ENCODE measurements around the gene BBS9. TPM values are rescaled to one million over a fixed set of nuclear protein-coding genes. Genes with fewer than 3 reads are reported as not detected.

Gene BBS9
- total and polyA plus RNA-seq, 2 donors = 6.9 to 12.1 TPM

DNA sequence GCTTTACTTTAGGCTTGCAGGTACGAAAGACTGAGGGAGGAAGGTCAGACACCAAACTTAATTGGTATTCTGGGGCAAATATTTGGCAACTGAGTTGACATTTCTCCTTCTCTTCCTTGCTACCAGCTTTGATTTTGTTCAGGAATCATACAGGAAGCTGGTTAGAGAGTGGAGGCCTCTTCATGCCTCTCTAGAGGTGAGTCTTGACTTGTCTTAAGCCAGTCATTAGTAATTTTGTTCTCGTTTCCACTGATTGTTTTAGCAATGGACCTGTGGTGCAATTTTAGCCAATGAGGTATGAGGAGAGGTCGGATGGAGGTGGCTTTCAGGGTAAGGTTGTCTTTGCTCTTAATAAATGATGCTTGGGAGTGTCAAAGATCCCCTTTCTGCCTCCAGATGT, 17.8 kb upstream of the BBS9 start:
- DNase-seq (ENCODE audit: low read depth in 6 of 9, low spot score in 9 of 9) = no peak
- no peak overlapping the region for H3K27ac ChIP-seq (ENCODE audit: low read depth in 1 of 2, low read length in 1 of 2)
- no peaks in the 10 kb centered on the region for H3K9me3 ChIP-seq (ENCODE audit: control insufficient read depth in 2 of 2, insufficient read depth in 1 of 2, low read length in 1 of 2)
- peaks cover 13 to 22% of the 10 kb centered on the region in 2 donors for H3K4me1 ChIP-seq (ENCODE audit: control insufficient read depth in 2 of 2, insufficient read depth in 2 of 2, low read length in 2 of 2)
- H3K27me3 ChIP-seq (ENCODE audit: control insufficient read depth in 2 of 2, insufficient read depth in 1 of 2, low read length in 1 of 2) = peaks cover 3 to 22% of the 10 kb centered on the region in 2 donors
- WGBS = 90% methylated on average over 3 of the region's 3 CpGs
- H3K4me3 ChIP-seq (ENCODE audit: low read length in 2 of 2) = no peak overlapping the region
- no peaks in the 10 kb centered on the region for H3K36me3 ChIP-seq (ENCODE audit: control insufficient read depth in 2 of 2, insufficient read depth in 2 of 2, low read length in 1 of 2)

- H3K4me3 ChIP-seq (ENCODE audit: low read length in 2 of 2) = no peak overlapping the region
- H3K27ac ChIP-seq (ENCODE audit: low read depth in 1 of 2, low read length in 1 of 2) = no peak overlapping the region
- DNase-seq (ENCODE audit: low read depth in 6 of 9, low spot score in 9 of 9) = no peak
- peaks cover 3 to 20% of the 10 kb centered on the region in 2 donors for H3K27me3 ChIP-seq (ENCODE audit: control insufficient read depth in 2 of 2, insufficient read depth in 1 of 2, low read length in 1 of 2)
- H3K9me3 ChIP-seq (ENCODE audit: control insufficient read depth in 2 of 2, insufficient read depth in 1 of 2, low read length in 1 of 2) = no peaks in the 10 kb centered on the region
- no peaks in the 10 kb centered on the region for H3K36me3 ChIP-seq (ENCODE audit: control insufficient read depth in 2 of 2, insufficient read depth in 2 of 2, low read length in 1 of 2)
- H3K4me1 ChIP-seq (ENCODE audit: control insufficient read depth in 2 of 2, insufficient read depth in 2 of 2, low read length in 2 of 2) = peaks cover 0 to under 1% of the 10 kb centered on the region in 2 donors
Measured at GRCh38 chr7:33114976-33115375, 14.4 kb upstream of the BBS9 start.

DNA sequence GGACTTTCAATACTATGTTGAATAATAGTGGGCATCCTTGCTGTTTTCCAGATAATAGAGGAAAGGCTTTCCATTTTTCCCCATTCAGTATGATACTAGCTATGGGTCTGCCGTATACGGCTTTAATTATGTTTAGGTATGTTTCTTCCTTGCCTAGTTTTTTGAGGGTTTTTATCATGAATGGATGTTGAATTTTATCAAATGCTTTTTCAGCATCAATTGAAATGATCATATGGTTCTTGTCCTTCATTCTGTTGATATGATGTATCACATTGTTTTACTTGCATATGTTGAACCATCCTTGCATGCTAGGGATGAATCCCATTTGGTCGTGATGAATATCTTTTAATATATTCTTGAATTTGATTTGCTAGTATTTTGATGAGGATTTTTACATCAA, 11.0 kb upstream of the BBS9 start:
- WGBS = 96% methylated on average over 3 of the region's 3 CpGs
- H3K27ac ChIP-seq (ENCODE audit: low read depth in 1 of 2, low read length in 1 of 2) = no peak overlapping the region

DNA sequence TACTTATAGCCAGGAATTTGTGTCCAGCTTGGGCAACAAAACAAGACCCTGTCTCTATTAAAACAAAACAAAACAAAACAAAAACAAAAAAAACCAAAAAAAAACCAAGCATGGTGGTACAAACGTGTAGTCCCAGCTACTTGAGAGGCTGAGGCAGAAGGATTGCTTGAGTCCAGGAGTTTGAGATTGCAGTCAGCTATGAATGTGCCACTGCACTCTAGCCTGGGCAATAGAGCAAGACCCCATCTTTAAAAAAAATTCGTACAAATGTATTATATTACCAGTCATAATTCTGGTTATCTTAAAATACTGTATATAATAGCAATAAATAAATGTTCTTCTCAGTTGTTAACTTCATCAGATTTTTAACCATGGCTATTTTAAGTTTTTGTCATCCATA, 2.3 kb upstream of the BBS9 start:
- Histone ChIP-seq H3K4me1 (ENCODE audit: control insufficient read depth in 2 of 2, insufficient read depth in 2 of 2, low read length in 2 of 2) (peaks cover 0 to 6% of the 10 kb centered on the region in 2 donors), H3K36me3 (ENCODE audit: control insufficient read depth in 2 of 2, insufficient read depth in 2 of 2, low read length in 1 of 2) (no peaks in the 10 kb centered on the region), H3K27ac (ENCODE audit: low read depth in 1 of 2, low read length in 1 of 2) (no peak overlapping the region), H3K4me3 (ENCODE audit: low read length in 2 of 2) (no peak overlapping the region), H3K9me3 (ENCODE audit: control insufficient read depth in 2 of 2, insufficient read depth in 1 of 2, low read length in 1 of 2) (no peaks in the 10 kb centered on the region), H3K27me3 (ENCODE audit: control insufficient read depth in 2 of 2, insufficient read depth in 1 of 2, low read length in 1 of 2) (no peaks in the 10 kb centered on the region)
- WGBS = 86% methylated on average over 2 of the region's 2 CpGs
- DNase-seq (ENCODE audit: low read depth in 6 of 9, low spot score in 9 of 9) = no peak

More for the DNA sequence above, 11.0 kb upstream of the BBS9 start:
- no peaks in the 10 kb centered on the region for H3K9me3 ChIP-seq (ENCODE audit: control insufficient read depth in 2 of 2, insufficient read depth in 1 of 2, low read length in 1 of 2)
- H3K4me1 ChIP-seq (ENCODE audit: control insufficient read depth in 2 of 2, insufficient read depth in 2 of 2, low read length in 2 of 2) = no peaks in the 10 kb centered on the region
- H3K27me3 ChIP-seq (ENCODE audit: control insufficient read depth in 2 of 2, insufficient read depth in 1 of 2, low read length in 1 of 2) = peaks cover 0 to 4% of the 10 kb centered on the region in 2 donors
- no peaks in the 10 kb centered on the region for H3K36me3 ChIP-seq (ENCODE audit: control insufficient read depth in 2 of 2, insufficient read depth in 2 of 2, low read length in 1 of 2)
- no peak overlapping the region for H3K4me3 ChIP-seq (ENCODE audit: low read length in 2 of 2)
- DNase-seq (ENCODE audit: low read depth in 6 of 9, low spot score in 9 of 9) = no peak

DNA sequence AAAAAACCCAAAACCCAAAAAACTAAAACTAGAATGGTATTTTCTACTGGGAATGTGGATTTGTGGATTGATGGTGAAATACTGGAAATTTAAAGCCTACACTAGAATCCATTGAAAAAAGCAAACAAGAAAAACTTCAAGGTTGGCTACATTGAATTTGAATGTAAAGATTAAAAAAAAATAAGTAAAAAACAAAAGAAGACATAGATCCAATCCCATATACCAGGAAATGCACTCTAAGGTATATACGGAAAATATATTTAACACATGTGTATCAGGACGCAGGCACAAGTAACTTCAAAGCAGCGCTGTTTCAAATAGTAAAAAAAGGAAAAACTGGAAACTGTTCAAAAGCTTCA, 754 bp upstream of the BBS9 start:
- Histone ChIP-seq H3K4me1 (ENCODE audit: control insufficient read depth in 2 of 2, insufficient read depth in 2 of 2, low read length in 2 of 2) (peaks cover 0 to 6% of the 10 kb centered on the region in 2 donors), H3K27ac (ENCODE audit: low read depth in 1 of 2, low read length in 1 of 2) (peak overlapping the region; percentile 64 to 71), H3K27me3 (ENCODE audit: control insufficient read depth in 2 of 2, insufficient read depth in 1 of 2, low read length in 1 of 2) (no peaks in the 10 kb centered on the region), H3K9me3 (ENCODE audit: control insufficient read depth in 2 of 2, insufficient read depth in 1 of 2, low read length in 1 of 2) (no peaks in the 10 kb centered on the region), H3K36me3 (ENCODE audit: control insufficient read depth in 2 of 2, insufficient read depth in 2 of 2, low read length in 1 of 2) (no peaks in the 10 kb centered on the region), H3K4me3 (ENCODE audit: low read length in 2 of 2) (peak overlapping the region; percentile 61 to 80)
- 0% methylated on average over 3 of the region's 3 CpGs for WGBS
- no peak for DNase-seq (ENCODE audit: low read depth in 6 of 9, low spot score in 9 of 9)

DNA sequence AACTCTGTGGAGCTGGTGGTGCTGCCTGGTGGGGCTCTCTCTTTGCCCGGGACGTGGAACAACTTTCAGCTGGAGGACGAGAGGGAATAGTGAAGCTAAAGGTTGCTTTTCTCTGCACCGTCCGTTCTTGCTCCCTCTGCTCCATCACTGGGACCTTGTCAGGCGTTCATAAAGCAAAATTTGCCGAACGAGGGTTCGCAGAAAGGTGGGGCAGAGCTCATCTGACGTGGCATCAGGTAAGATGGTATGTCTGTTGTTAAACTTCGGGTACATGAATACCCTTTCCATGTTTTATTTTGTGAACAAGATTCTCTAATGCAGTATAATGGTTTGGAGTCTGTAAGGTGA, 416 bp downstream of the BBS9 start:
- no peak overlapping the region for H3K27ac ChIP-seq (ENCODE audit: low read depth in 1 of 2, low read length in 1 of 2)
- no peaks in the 10 kb centered on the region for H3K27me3 ChIP-seq (ENCODE audit: control insufficient read depth in 2 of 2, insufficient read depth in 1 of 2, low read length in 1 of 2)
- peak overlapping the region; percentile 61 to 80 for H3K4me3 ChIP-seq (ENCODE audit: low read length in 2 of 2)
- no peaks in the 10 kb centered on the region for H3K9me3 ChIP-seq (ENCODE audit: control insufficient read depth in 2 of 2, insufficient read depth in 1 of 2, low read length in 1 of 2)
- DNase-seq (ENCODE audit: low read depth in 6 of 9, low spot score in 9 of 9) = peak in 1 of 9 donors; percentile 14
- under 1% methylated on average over 11 of the region's 11 CpGs for WGBS
- peaks cover 0 to 6% of the 10 kb centered on the region in 2 donors for H3K4me1 ChIP-seq (ENCODE audit: control insufficient read depth in 2 of 2, insufficient read depth in 2 of 2, low read length in 2 of 2)
- H3K36me3 ChIP-seq (ENCODE audit: control insufficient read depth in 2 of 2, insufficient read depth in 2 of 2, low read length in 1 of 2) = no peaks in the 10 kb centered on the region

GRCh38 chr7:33130184-33130583, 820 bp downstream of the BBS9 start:
- Histone ChIP-seq H3K4me3 (ENCODE audit: low read length in 2 of 2) (peak overlapping the region; percentile 61 to 80), H3K4me1 (ENCODE audit: control insufficient read depth in 2 of 2, insufficient read depth in 2 of 2, low read length in 2 of 2) (peaks cover 0 to 6% of the 10 kb centered on the region in 2 donors), H3K9me3 (ENCODE audit: control insufficient read depth in 2 of 2, insufficient read depth in 1 of 2, low read length in 1 of 2) (no peaks in the 10 kb centered on the region), H3K27ac (ENCODE audit: low read depth in 1 of 2, low read length in 1 of 2) (no peak overlapping the region), H3K36me3 (ENCODE audit: control insufficient read depth in 2 of 2, insufficient read depth in 2 of 2, low read length in 1 of 2) (no peaks in the 10 kb centered on the region), H3K27me3 (ENCODE audit: control insufficient read depth in 2 of 2, insufficient read depth in 1 of 2, low read length in 1 of 2) (no peaks in the 10 kb centered on the region)
- WGBS = 10% methylated on average over 3 of the region's 3 CpGs
- peak in 1 of 9 donors; percentile 4 for DNase-seq (ENCODE audit: low read depth in 6 of 9, low spot score in 9 of 9)

DNA sequence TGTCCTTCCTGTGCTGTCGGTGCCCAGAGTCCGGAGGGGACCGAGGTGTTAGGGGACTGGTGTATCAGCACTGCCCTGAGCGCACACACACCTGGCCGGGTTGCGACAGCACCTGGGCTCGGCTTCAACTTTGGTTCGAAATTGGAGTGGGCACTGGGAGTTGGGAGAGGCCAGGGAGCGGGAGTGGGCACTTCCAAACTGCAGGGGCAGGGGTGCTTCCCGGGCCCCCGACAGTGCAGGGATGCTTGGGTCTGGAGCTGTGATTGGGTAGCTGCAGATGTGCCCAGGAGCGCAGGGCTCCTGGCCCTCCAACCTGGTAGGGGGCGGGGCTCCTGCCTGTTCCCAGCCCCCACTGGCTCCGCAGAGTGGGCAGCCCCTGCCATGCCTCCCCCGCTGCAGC, 7.7 kb downstream of the BBS9 start:
- DNase-seq (ENCODE audit: low read depth in 6 of 9, low spot score in 9 of 9) = no peak
- WGBS = 97% methylated on average over 15 of the region's 15 CpGs
- no peak overlapping the region for H3K27ac ChIP-seq (ENCODE audit: low read depth in 1 of 2, low read length in 1 of 2)
- H3K9me3 ChIP-seq (ENCODE audit: control insufficient read depth in 2 of 2, insufficient read depth in 1 of 2, low read length in 1 of 2) = peaks cover 0 to 4% of the 10 kb centered on the region in 2 donors
- no peaks in the 10 kb centered on the region for H3K27me3 ChIP-seq (ENCODE audit: control insufficient read depth in 2 of 2, insufficient read depth in 1 of 2, low read length in 1 of 2)
- H3K4me3 ChIP-seq (ENCODE audit: low read length in 2 of 2) = no peak overlapping the region
- H3K4me1 ChIP-seq (ENCODE audit: control insufficient read depth in 2 of 2, insufficient read depth in 2 of 2, low read length in 2 of 2) = no peaks in the 10 kb centered on the region
- no peaks in the 10 kb centered on the region for H3K36me3 ChIP-seq (ENCODE audit: control insufficient read depth in 2 of 2, insufficient read depth in 2 of 2, low read length in 1 of 2)

DNA sequence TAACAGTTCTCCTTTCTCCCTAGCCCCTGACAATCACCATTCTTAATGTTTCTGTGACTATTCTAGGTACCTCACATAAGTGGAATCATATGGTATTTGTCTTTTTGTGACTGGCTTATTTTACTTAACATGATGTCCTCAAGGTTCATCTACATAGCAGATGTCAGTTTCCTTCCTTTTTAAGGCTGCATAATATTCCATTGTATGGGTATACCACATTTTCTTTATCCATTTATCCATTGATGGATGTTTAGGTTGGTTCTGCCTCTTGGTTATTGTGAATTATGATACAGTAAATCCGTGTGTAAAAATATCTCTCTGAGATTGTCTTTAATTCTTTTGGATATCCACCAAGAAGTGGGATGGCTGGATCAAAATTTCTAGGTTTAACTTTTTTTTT, 13.2 kb downstream of the BBS9 start:
- no peaks in the 10 kb centered on the region for H3K36me3 ChIP-seq (ENCODE audit: control insufficient read depth in 2 of 2, insufficient read depth in 2 of 2, low read length in 1 of 2)
- no peaks in the 10 kb centered on the region for H3K4me1 ChIP-seq (ENCODE audit: control insufficient read depth in 2 of 2, insufficient read depth in 2 of 2, low read length in 2 of 2)
- no peaks in the 10 kb centered on the region for H3K9me3 ChIP-seq (ENCODE audit: control insufficient read depth in 2 of 2, insufficient read depth in 1 of 2, low read length in 1 of 2)
- WGBS = 93% methylated on average over 1 of the region's 1 CpG
- no peak for DNase-seq (ENCODE audit: low read depth in 6 of 9, low spot score in 9 of 9)
- no peak overlapping the region for H3K27ac ChIP-seq (ENCODE audit: low read depth in 1 of 2, low read length in 1 of 2)
- no peak overlapping the region for H3K4me3 ChIP-seq (ENCODE audit: low read length in 2 of 2)
- no peaks in the 10 kb centered on the region for H3K27me3 ChIP-seq (ENCODE audit: control insufficient read depth in 2 of 2, insufficient read depth in 1 of 2, low read length in 1 of 2)

Measured in thymus (tissue), 11 donors.